22Rv1 (cell line): ENCODE data around the gene KCNIP4.

ENCODE experiments used
- CTCF ChIP-seq: fragments of 450-650 bp; IDR thresholded peaks from 2 replicates; pipeline ENCODE4 v1.5.1; 2017; ENCODE audit warnings: mild to moderate bottlenecking
- ZFX ChIP-seq: fragments of 450-650 bp; IDR thresholded peaks from 2 replicates; pipeline ENCODE4 v1.6.1; 2017; ENCODE audit warnings: antibody characterized with exemption, borderline replicate concordance

GRCh38 chr4:20922962-20923361, 1025.6 kb downstream of the KCNIP4 start:
- TF ChIP-seq CTCF, result no peak
- no peak for TF ChIP-seq ZFX
